Loucy (cell line): ENCODE results near the gene RAVER2.

Experiments used
- CTCF ChIP-seq: fragments of 200-600 bp; sonication (generic); conservative IDR thresholded peaks from 2 replicates; pipeline ENCODE4 v1.5.1; 2014; ENCODE audit warnings: mild to moderate bottlenecking, antibody characterized with exemption, low read length
- EZH2phosphoT487 ChIP-seq: fragments of 200-600 bp; IDR thresholded peaks from 2 replicates; pipeline ENCODE4 v1.6.1; 2018; ENCODE audit warnings: antibody characterized with exemption, mild to moderate bottlenecking, moderate library complexity, borderline replicate concordance

DNA sequence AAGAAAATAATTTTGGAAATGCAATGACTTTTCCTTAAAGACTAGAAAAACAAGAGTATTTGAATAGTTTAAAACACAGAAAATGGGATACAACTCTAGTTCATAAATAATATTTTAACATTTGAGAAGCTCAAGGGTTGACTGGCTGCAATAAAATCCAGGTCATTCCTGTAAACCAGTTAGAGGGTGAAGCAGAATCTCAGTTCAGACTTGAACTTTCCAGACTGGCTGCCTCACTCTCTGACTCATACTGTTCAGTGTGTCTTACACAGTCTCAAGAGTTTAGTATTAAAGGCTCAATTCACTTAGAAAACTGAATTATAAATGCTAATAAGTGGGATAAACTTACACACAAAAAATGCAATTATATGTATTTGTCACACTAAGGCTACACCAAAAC is 89.9 kb downstream of the RAVER2 start:
- no peak for TF ChIP-seq CTCF
- TF ChIP-seq EZH2phosphoT487 = no peak
